Psoas muscle (tissue), 8 donors: Measurements from ENCODE around the gene FTSJ3. TPM values are rescaled to one million over a fixed set of nuclear protein-coding genes. Genes with fewer than 3 reads are reported as not detected.

Experiments used
- ATAC-seq, 4 donors: fragments of 200-7000 bp; cut with Tn5 transposase; one replicate each; pipeline ENCODE4 v1.9.1; 2020; ENCODE audit warnings: moderate library complexity in 3 of 4, mild to moderate bottlenecking in 2 of 4
- DNase-seq, 2 donors: peaks; one replicate each; pipeline ENCODE4 v3.0.0-alpha.2; 2020
- H3K27ac ChIP-seq: fragments of 200-600 bp; one replicate; pipeline ENCODE4 v1.8.0; 2022
- H3K27me3 ChIP-seq, 3 donors: fragments of 200-600 bp in 1 of 3; one replicate each; pipeline versions ENCODE4 v1.6.1 to v1.8.0; 2013 to 2022; ENCODE audit warnings: low read length in 2 of 3, mild to moderate bottlenecking in 2 of 3, moderate library complexity in 1 of 3; ENCODE audit not compliant: insufficient read depth in 3 of 3
- H3K36me3 ChIP-seq, 2 donors: fragments of 200-600 bp in 1 of 2; one replicate each; pipeline versions ENCODE4 v1.6.1 to v1.8.0; 2013 to 2022; ENCODE audit warnings: low read depth in 1 of 2, mild to moderate bottlenecking in 1 of 2, moderate library complexity in 1 of 2; ENCODE audit not compliant: insufficient read depth in 1 of 2
- H3K4me1 ChIP-seq: fragments of 200-600 bp; one replicate; pipeline ENCODE4 v1.8.0; 2022
- H3K4me3 ChIP-seq: fragments of 200-600 bp; one replicate; pipeline ENCODE4 v1.8.0; 2022; ENCODE audit warnings: mild to moderate bottlenecking
- H3K9me3 ChIP-seq: fragments of 200-600 bp; one replicate; pipeline ENCODE4 v1.8.0; 2022
- CTCF ChIP-seq: fragments of 200-600 bp; IDR thresholded peaks from one replicate; pipeline ENCODE4 v1.8.0; 2022; ENCODE audit warnings: antibody characterized with exemption
- WGBS, 3 donors: extraction: QIAGEN DNeasy Blood & Tissue Kit; methylation state at CpG; one replicate each; pipeline versions ENCODE4 v1.1.6 to v1.1.7; 2013; 5-methylcytosine and 5-hydroxymethylcytosine counted together
- intact Hi-C, 2 donors: fragments of 100-400 bp; cut with DNase I; formaldehyde crosslinking; loops; one replicate each; pipeline versions ENCODE4 v1.11.0 to v1.14.2; 2022
- polyA plus RNA-seq, 3 donors: library from polyadenylated mRNA; stranded (reverse); fragments of 200-250 nt; gene quantifications; one replicate each; pipeline ENCODE4 v1.2.3, GENCODE V29; 2013
- total RNA-seq, 4 donors: library from RNA; stranded (reverse); fragmentation: NEBNext Ultra II Directional in 2 of 4; extraction: Animal tissue kit (Norgen Biotek cat#: 25700) in 2 of 4; gene quantifications; one replicate each; pipeline versions ENCODE4 v1.2.1 to v1.2.4, GENCODE V29; 2021 to 2023
- donor health status: healthy with polysubstance abuse.
- donor health status: DM: no; HTN: no; CAD: no; lungs with moderate emphysema.
- donor health status: Bipolar disorder and iron deficiency.
- donor health status: healthy.
- donor health status: DM: yes; HTN: yes; CAD: no.
- donor health status: DM: no; HTN: no; CAD: no.
- donor health status: DM: no; HTN: no; CAD: no.
- donor health status: DM: yes; HTN: yes; CAD: no.

FTSJ3 gene
- total and polyA plus RNA-seq, 7 donors, result 14.4 to 41.9 (median 25.1) TPM

GRCh38 chr17:63833741-63834373 is 6.4 kb upstream of the FTSJ3 start:
- no peak overlapping the region for H3K4me3 ChIP-seq
- WGBS, 3 donors, result 78 to 86% (median 79%) methylated on average over 15 of the region's 15 CpGs
- no peaks in the 10 kb centered on the region for H3K27me3 ChIP-seq
- ATAC-seq, result no peak
- no peak for DNase-seq
- peaks cover 31 to 83% of the 10 kb centered on the region in 2 donors for H3K36me3 ChIP-seq
- no peak overlapping the region for H3K27ac ChIP-seq
- no peaks in the 10 kb centered on the region for H3K9me3 ChIP-seq
- intact Hi-C loops, result no loop called here
- TF ChIP-seq CTCF, result no peak
- peaks cover 39% of the 10 kb centered on the region for H3K4me1 ChIP-seq

GRCh38 chr17:63833026-63833740 is 5.7 kb upstream of the FTSJ3 start:
- H3K9me3 ChIP-seq, result no peaks in the 10 kb centered on the region
- 67 to 78% (median 68%) methylated on average over 14 of the region's 14 CpGs for WGBS, 3 donors
- no peak overlapping the region for H3K27ac ChIP-seq
- H3K36me3 ChIP-seq, result peaks cover 31 to 90% of the 10 kb centered on the region in 2 donors
- no peaks in the 10 kb centered on the region for H3K27me3 ChIP-seq
- H3K4me1 ChIP-seq, result peaks cover 39% of the 10 kb centered on the region
- DNase-seq (no peak), ATAC-seq (no peak)
- intact Hi-C loops, result no loop called here
- no peak for TF ChIP-seq CTCF
- H3K4me3 ChIP-seq, result no peak overlapping the region

- WGBS, 3 donors, result 75 to 83% (median 75%) methylated on average over 2 of the region's 2 CpGs
- ATAC-seq (no peak), DNase-seq (no peak)
- no peaks in the 10 kb centered on the region for H3K27me3 ChIP-seq
- no peak overlapping the region for H3K4me3 ChIP-seq
- intact Hi-C loops, result no loop called here
- peaks cover 34% of the 10 kb centered on the region for H3K4me1 ChIP-seq
- no peak overlapping the region for H3K27ac ChIP-seq
- no peaks in the 10 kb centered on the region for H3K9me3 ChIP-seq
- no peak for TF ChIP-seq CTCF
- peaks cover 31 to 90% of the 10 kb centered on the region in 2 donors for H3K36me3 ChIP-seq
These were observed 5.0 kb upstream of the FTSJ3 start for GRCh38 chr17:63832455-63832854.

- DNase-seq (no peak), ATAC-seq (no peak)
- Histone ChIP-seq H3K9me3 (no peaks in the 10 kb centered on the region), H3K36me3 (peaks cover 31 to 87% of the 10 kb centered on the region in 2 donors), H3K27ac (no peak overlapping the region), H3K4me1 (peaks cover 29% of the 10 kb centered on the region), H3K4me3 (no peak overlapping the region), H3K27me3 (no peaks in the 10 kb centered on the region)
- WGBS, 3 donors, result 79 to 87% (median 81%) methylated on average over 5 of the region's 5 CpGs
- intact Hi-C loops, result no loop called here
- TF ChIP-seq CTCF, result no peak
These were observed 4.6 kb upstream of the FTSJ3 start for GRCh38 chr17:63832014-63832413.
